ENCODE data around the gene BTAF1.

- no peak for TF ChIP-seq CTCF (IDR thresholded peaks at IDR 0.05)
- TF ChIP-seq POLR2A (IDR thresholded peaks at IDR 0.05): no peak
- no peak for TF ChIP-seq EP300 (IDR thresholded peaks at IDR 0.05)
- no peak for TF ChIP-seq POLR2AphosphoS5 (IDR thresholded peaks at IDR 0.05)
Measured at GRCh38 chr10:91909117-91909677, 14.4 kb upstream of the BTAF1 start, which contains the start of gene FGFBP3.
